ENCODE measurements around the gene SLIT3.

- TF ChIP-seq YY1 (tag by site-specific recombination; IDR thresholded peaks at IDR 0.05) (no peak), CTCF (tag by site-specific recombination; IDR thresholded peaks at IDR 0.05) (no peak), ZFP3 (tag by site-specific recombination; IDR thresholded peaks at IDR 0.05; ENCODE audit: low read depth) (no peak), ZNF426 (tag by site-specific recombination; IDR thresholded peaks at IDR 0.05) (no peak), GLIS2 (tag by site-specific recombination; IDR thresholded peaks at IDR 0.05) (no peak)
Observed at GRCh38 chr5:169343766-169344165, 42.8 kb upstream of the SLIT3 start.
